A549 treated with DMSO at 1 μM for 4 hours (cell line): Measurements from ENCODE around the gene CCL23. TPM values are rescaled to one million over a fixed set of nuclear protein-coding genes. Genes with fewer than 3 reads are reported as not detected.

ENCODE experiments used
- total RNA-seq: library from RNA; stranded (reverse); fragments of 200-300 nt; extraction: Qiagen RNA extraction; gene quantifications from 5 replicates; pipeline ENCODE4 v1.2.3, GENCODE V29; 2022; ENCODE audit warnings: low read depth

The CCL23 gene, protein sequence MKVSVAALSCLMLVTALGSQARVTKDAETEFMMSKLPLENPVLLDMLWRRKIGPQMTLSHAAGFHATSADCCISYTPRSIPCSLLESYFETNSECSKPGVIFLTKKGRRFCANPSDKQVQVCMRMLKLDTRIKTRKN
- total RNA-seq, result not detected in 5 replicates

DNA sequence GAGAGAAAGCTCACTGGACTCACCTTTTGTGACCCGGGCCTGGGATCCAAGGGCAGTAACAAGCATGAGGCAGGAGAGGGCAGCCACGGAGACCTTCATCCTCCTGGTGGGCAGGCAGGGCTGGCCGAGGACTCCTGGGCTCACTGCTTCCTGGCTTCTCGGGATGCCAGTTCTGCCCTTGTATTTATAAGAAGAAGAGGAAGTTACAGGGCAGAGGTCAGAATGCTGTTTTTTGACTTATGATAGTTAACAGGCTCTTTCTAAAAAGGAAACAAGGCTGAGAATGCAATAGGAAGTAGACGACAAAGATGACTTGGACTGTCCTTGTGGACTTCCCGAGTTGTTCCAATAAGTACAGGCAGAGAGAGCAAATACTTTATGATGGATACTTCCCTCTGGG lies at the start of gene CCL23:
TSS of gene CCL23 (minus strand) at position 174 of the 400 bp plus-strand sequence. CDS start at position 99, 75 bp downstream.

GRCh38 chr17:36063786-36064541 lies 46.2 kb upstream of the CCL23 start, which contains the start of gene CCL18:
Gene CCL18 (plus strand): TSS chr17:36064272. CDS start chr17:36064343, 71 bp downstream.

GRCh38 chr17:36001110-36001771 lies 16.5 kb downstream of the CCL23 start, which contains the start of gene CCL15:
Gene CCL15 (minus strand): TSS chr17:36001553. CDS start chr17:36001492, 61 bp downstream.

DNA sequence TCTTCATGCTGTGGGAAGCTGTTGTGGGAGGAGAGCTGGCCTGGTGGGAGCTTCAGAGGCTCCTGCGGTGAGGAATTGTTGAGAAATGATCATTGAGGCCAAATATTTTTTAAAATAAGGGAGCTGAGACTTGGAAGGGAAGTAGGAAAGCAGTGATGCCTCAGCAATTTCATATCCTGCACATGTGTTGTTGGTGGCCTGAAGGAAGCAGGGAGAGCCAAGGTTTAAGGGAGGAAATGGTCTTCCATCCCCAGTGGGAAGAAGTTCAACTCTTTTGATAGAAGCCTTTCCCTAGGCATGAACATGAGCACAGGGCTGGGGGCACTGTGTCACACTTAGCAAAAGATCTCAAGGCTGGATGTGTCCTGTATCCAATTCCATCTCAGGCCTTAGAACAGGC lies 31.1 kb downstream of the CCL23 start, which contains the start of gene CCL14:
TSS of gene CCL14 (minus strand) at position 87 of the 400 bp plus-strand sequence. CDS start at position 7, 80 bp downstream.

DNA sequence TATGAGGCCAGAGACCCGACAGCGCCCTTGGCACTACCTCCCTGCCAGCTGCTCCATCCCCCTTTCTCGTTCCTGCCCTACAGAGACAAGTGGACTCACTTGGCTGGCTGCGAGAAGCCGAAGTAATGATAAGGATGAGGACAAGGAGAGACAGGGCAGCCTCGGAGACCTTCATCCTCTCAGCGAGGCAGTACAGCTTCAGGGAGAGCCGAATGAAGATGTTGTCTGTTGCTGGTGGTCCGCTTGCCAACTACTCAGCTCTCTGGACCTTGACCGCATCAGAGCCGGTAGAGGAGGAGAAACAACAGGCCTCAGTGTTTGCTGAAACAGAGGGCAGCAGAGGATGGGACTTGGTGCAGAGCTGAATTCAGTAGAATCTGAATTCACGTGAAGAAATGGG lies 36.5 kb downstream of the CCL23 start, which contains the start of gene CCL16:
TSS of gene CCL16 (minus strand) at position 252 of the 400 bp plus-strand sequence. CDS start at position 175, 77 bp downstream.

Other genes with a start within 250 kb of the CCL23 start
- gene MMP28, start 222.3 kb downstream of the CCL23 start, total RNA-seq, result 4.6 to 7.2 TPM (median 6.0 TPM) in 5 replicates
- gene TAF15, start 208.5 kb downstream of the CCL23 start, total RNA-seq, result 212 to 223 TPM (median 214 TPM) in 5 replicates
- not detected in 5 replicates for gene HEATR9, start 149.1 kb downstream of the CCL23 start, total RNA-seq
- 1.6 to 2.1 TPM (median 1.6 TPM) in 5 replicates for gene CCL5, start 137.6 kb downstream of the CCL23 start, total RNA-seq
- gene RDM1, start 87.2 kb downstream of the CCL23 start, total RNA-seq, result 2.1 to 4.0 TPM (median 3.1 TPM) in 5 replicates
- not detected in 5 replicates for gene LYZL6, start 74.3 kb downstream of the CCL23 start, total RNA-seq
- not detected in 5 replicates for gene CCL16, start 36.5 kb downstream of the CCL23 start, total RNA-seq
- gene CCL14, start 31.2 kb downstream of the CCL23 start, total RNA-seq, result not detected in 5 replicates
- 0.09 TPM in 1 of 5 replicates, not detected in the others for gene CCL15, start 16.4 kb downstream of the CCL23 start, total RNA-seq
- gene CCL18, start 46.3 kb upstream of the CCL23 start, total RNA-seq, result not detected in 5 replicates
- not detected in 5 replicates for gene CCL3, start 72.2 kb upstream of the CCL23 start, total RNA-seq
- gene CCL4, start 85.9 kb upstream of the CCL23 start, total RNA-seq, result not detected in 5 replicates
- gene TBC1D3B, start 158.7 kb upstream of the CCL23 start, total RNA-seq, result 2.1 to 3.7 TPM (median 3.4 TPM) in 5 replicates
- gene CCL3L1, start 178.8 kb upstream of the CCL23 start, total RNA-seq, result not detected in 5 replicates
- gene CCL4L2, start 193.1 kb upstream of the CCL23 start, total RNA-seq, result not detected in 5 replicates
- gene TBC1D3I, start 246.6 kb upstream of the CCL23 start, total RNA-seq, result 0.19 to 0.46 TPM (median 0.29 TPM) in 5 replicates